Calu3 (cell line): ENCODE data around the gene PRRT1B. TPM values are rescaled to one million over a fixed set of nuclear protein-coding genes. Genes with fewer than 3 reads are reported as not detected.

Source experiments
- BruUV-seq: library from RNA; stranded (reverse); fragments of 400-500 nt; replicated peaks from 2 replicates; lab custom pipeline; 2021; lab: Mats Ljungman, UMichigan
- CTCF ChIA-PET: fragments of 300-600 bp; sonication (Branson Sonifier 250); formaldehyde crosslinking; loops from one replicate; lab custom pipeline; 2022; ENCODE audit warnings: antibody characterized with exemption; lab: Charles Lee
- DNase-seq: peaks from one replicate; pipeline ENCODE4 v3.0.0; 2022
- H3K27ac Mint-ChIP-seq: one replicate; pipeline ENCODE4 v1.8.0; 2022; ENCODE audit warnings: mixed read lengths; ENCODE audit not compliant: unreplicated experiment
- H3K27me3 Mint-ChIP-seq: one replicate; pipeline ENCODE4 v1.8.0; 2022; ENCODE audit warnings: mixed read lengths; ENCODE audit not compliant: unreplicated experiment
- H3K36me3 Mint-ChIP-seq: one replicate; pipeline ENCODE4 v1.8.0; 2022; ENCODE audit warnings: mild to moderate bottlenecking, moderate library complexity, mixed read lengths; ENCODE audit not compliant: insufficient read depth, unreplicated experiment
- H3K4me1 Mint-ChIP-seq: one replicate; pipeline ENCODE4 v1.8.0; 2022; ENCODE audit warnings: mild to moderate bottlenecking, low read depth, mixed read lengths; ENCODE audit not compliant: unreplicated experiment
- H3K4me3 Mint-ChIP-seq: one replicate; pipeline ENCODE4 v1.8.0; 2022; ENCODE audit warnings: mild to moderate bottlenecking, low read depth, moderate library complexity, mixed read lengths; ENCODE audit not compliant: unreplicated experiment
- H3K9me3 Mint-ChIP-seq: one replicate; pipeline ENCODE4 v1.8.0; 2022; ENCODE audit warnings: low read depth, mixed read lengths; ENCODE audit not compliant: unreplicated experiment
- CTCF ChIP-seq: fragments of 200-600 bp; IDR thresholded peaks from one replicate; pipeline ENCODE4 v1.8.0; 2022; ENCODE audit warnings: antibody characterized with exemption; ENCODE audit not compliant: unreplicated experiment
- intact Hi-C: fragments of 100-400 bp; cut with micrococcal nuclease; formaldehyde crosslinking; loops from one replicate; pipeline ENCODE4 v1.10.0; 2022; ENCODE audit not compliant: unreplicated experiment
- total RNA-seq: library from RNA; stranded (reverse); gene quantifications from 2 replicates; pipeline ENCODE4 v1.2.3, GENCODE V29; 2022

PRRT1B gene
- total RNA-seq, 1 experiment from 2014 or later = not detected

GRCh38 chr9:131580358-131580757, 35.0 kb downstream of the PRRT1B start:
- intact Hi-C loops = no loop called here
- H3K27me3 Mint-ChIP-seq = no peaks in the 10 kb centered on the region
- no peaks in the 10 kb centered on the region for H3K9me3 Mint-ChIP-seq
- DNase-seq = no peak
- TF ChIP-seq CTCF = no peak
- CTCF ChIA-PET = interaction anchor here (0.7 kb wide), 1 partner anchor 157 kb away, joined by 3 read pairs; no protein-coding TSS in a partner anchor
- H3K4me3 Mint-ChIP-seq = no peak overlapping the region
- no TSS peak for BruUV-seq
- no peak overlapping the region for H3K27ac Mint-ChIP-seq
- H3K36me3 Mint-ChIP-seq = peaks cover 3% of the 10 kb centered on the region
- no peaks in the 10 kb centered on the region for H3K4me1 Mint-ChIP-seq

GRCh38 chr9:131582056-131582455, 36.7 kb downstream of the PRRT1B start:
- no peaks in the 10 kb centered on the region for H3K9me3 Mint-ChIP-seq
- no peaks in the 10 kb centered on the region for H3K4me1 Mint-ChIP-seq
- no TSS peak for BruUV-seq
- H3K27ac Mint-ChIP-seq = no peak overlapping the region
- H3K36me3 Mint-ChIP-seq = peaks cover 9% of the 10 kb centered on the region
- no peak overlapping the region for H3K4me3 Mint-ChIP-seq
- no peak for TF ChIP-seq CTCF
- no peak for DNase-seq
- CTCF ChIA-PET = no interaction called here
- H3K27me3 Mint-ChIP-seq = no peaks in the 10 kb centered on the region
- intact Hi-C loops = no loop called here

GRCh38 chr9:131582466-131583336, 37.4 kb downstream of the PRRT1B start:
- Mint-ChIP-seq H3K9me3 (no peaks in the 10 kb centered on the region), H3K36me3 (peaks cover 9% of the 10 kb centered on the region), H3K27ac (no peak overlapping the region), H3K4me3 (no peak overlapping the region), H3K4me1 (no peaks in the 10 kb centered on the region), H3K27me3 (no peaks in the 10 kb centered on the region)
- no peak for TF ChIP-seq CTCF
- DNase-seq = no peak
- CTCF ChIA-PET = no interaction called here
- intact Hi-C loops = no loop called here
- no TSS peak for BruUV-seq

- Mint-ChIP-seq H3K36me3 (peaks cover 9% of the 10 kb centered on the region), H3K27ac (no peak overlapping the region)
Measured at GRCh38 chr9:131583337-131583645, 38.0 kb downstream of the PRRT1B start.

More at GRCh38 chr9:131583337-131583645, 38.0 kb downstream of the PRRT1B start:
- intact Hi-C loops = no loop called here
- CTCF ChIA-PET = no interaction called here
- Mint-ChIP-seq H3K27me3 (no peaks in the 10 kb centered on the region), H3K4me3 (no peak overlapping the region), H3K9me3 (no peaks in the 10 kb centered on the region), H3K4me1 (no peaks in the 10 kb centered on the region)
- no peak for DNase-seq
- no peak for TF ChIP-seq CTCF
- BruUV-seq = no TSS peak
